Central memory CD8-positive, alpha-beta T cell (primary cell): ENCODE data around the gene AURKAIP1.
"Not testable (repeated sequence)": the region's sequence is repeated elsewhere in the genome, so short reads cannot be mapped to it uniquely, and the experiment has no call there.

Experiments
- ATAC-seq: fragments of 150-1000 bp; cut with Tn5 transposase; replicated peaks from 2 replicates; pipeline ENCODE4 v1.10.0; 2022; ENCODE audit warnings: mild to moderate bottlenecking, moderate FRiP score, moderate number of reproducible peaks; ENCODE audit not compliant: poor library complexity, severe bottlenecking; ENCODE audit errors: extremely low read depth
- DNase-seq, 2 donors: peaks; one replicate each; pipeline ENCODE4 v3.0.0; 2021; ENCODE audit warnings: low spot score in 2 of 2
- H3K27ac Mint-ChIP-seq: one replicate; pipeline ENCODE4 v1.8.0; 2022; ENCODE audit warnings: low read depth, mild to moderate bottlenecking, moderate library complexity, mixed read lengths
- H3K27me3 Mint-ChIP-seq: one replicate; pipeline ENCODE4 v1.8.0; 2022; ENCODE audit warnings: mixed read lengths
- H3K36me3 Mint-ChIP-seq: one replicate; pipeline ENCODE4 v1.8.0; 2022; ENCODE audit warnings: mild to moderate bottlenecking, moderate library complexity, mixed read lengths; ENCODE audit not compliant: insufficient read depth
- H3K4me1 Mint-ChIP-seq: one replicate; pipeline ENCODE4 v1.8.0; 2022; ENCODE audit warnings: mixed read lengths
- H3K4me3 Mint-ChIP-seq: one replicate; pipeline ENCODE4 v1.8.0; 2022; ENCODE audit warnings: mild to moderate bottlenecking, moderate library complexity, mixed read lengths
- H3K9me3 Mint-ChIP-seq: one replicate; pipeline ENCODE4 v1.8.0; 2022; ENCODE audit warnings: mixed read lengths

AURKAIP1 gene

GRCh38 chr1:1391225-1391624 lies 16.2 kb upstream of the AURKAIP1 start:
- ATAC-seq: no peak
- Mint-ChIP-seq H3K4me1 (peaks cover 11% of the 10 kb centered on the region), H3K27ac (no peak overlapping the region), H3K4me3 (no peak overlapping the region), H3K27me3 (no peaks in the 10 kb centered on the region), H3K36me3 (peaks cover 89% of the 10 kb centered on the region), H3K9me3 (no peaks in the 10 kb centered on the region)
- no peak for DNase-seq

GRCh38 chr1:1390675-1391074 lies 15.7 kb upstream of the AURKAIP1 start:
- H3K36me3 Mint-ChIP-seq: peaks cover 90% of the 10 kb centered on the region
- no peaks in the 10 kb centered on the region for H3K9me3 Mint-ChIP-seq
- H3K4me1 Mint-ChIP-seq: peaks cover 10% of the 10 kb centered on the region
- no peak overlapping the region for H3K27ac Mint-ChIP-seq
- no peak for ATAC-seq
- no peaks in the 10 kb centered on the region for H3K27me3 Mint-ChIP-seq
- DNase-seq: no peak
- H3K4me3 Mint-ChIP-seq: no peak overlapping the region

- no peaks in the 10 kb centered on the region for H3K4me1 Mint-ChIP-seq
- H3K9me3 Mint-ChIP-seq: no peaks in the 10 kb centered on the region
- ATAC-seq: no peak
- no peaks in the 10 kb centered on the region for H3K27me3 Mint-ChIP-seq
- H3K36me3 Mint-ChIP-seq: peaks cover 67% of the 10 kb centered on the region
- H3K4me3 Mint-ChIP-seq: no peak overlapping the region
- no peak overlapping the region for H3K27ac Mint-ChIP-seq
- no peak for DNase-seq
Observed at GRCh38 chr1:1388078-1388472, 13.1 kb upstream of the AURKAIP1 start.

GRCh38 chr1:1387098-1388077 lies 12.4 kb upstream of the AURKAIP1 start:
- ATAC-seq: no peak
- peak overlapping the region; percentile 49 for H3K27ac Mint-ChIP-seq
- H3K4me3 Mint-ChIP-seq: no peak overlapping the region
- no peaks in the 10 kb centered on the region for H3K27me3 Mint-ChIP-seq
- H3K4me1 Mint-ChIP-seq: no peaks in the 10 kb centered on the region
- no peaks in the 10 kb centered on the region for H3K9me3 Mint-ChIP-seq
- H3K36me3 Mint-ChIP-seq: peaks cover 60% of the 10 kb centered on the region
- no peak for DNase-seq

GRCh38 chr1:1385931-1386330 lies 10.9 kb upstream of the AURKAIP1 start:
- no peaks in the 10 kb centered on the region for H3K27me3 Mint-ChIP-seq
- H3K27ac Mint-ChIP-seq: no peak overlapping the region
- H3K4me3 Mint-ChIP-seq: no peak overlapping the region
- H3K9me3 Mint-ChIP-seq: no peaks in the 10 kb centered on the region
- no peaks in the 10 kb centered on the region for H3K4me1 Mint-ChIP-seq
- no peak for ATAC-seq
- peaks cover 50% of the 10 kb centered on the region for H3K36me3 Mint-ChIP-seq
- DNase-seq: no peak

- not testable (repeated sequence) for ATAC-seq, DNase-seq, H3K27me3 Mint-ChIP-seq, H3K4me3 Mint-ChIP-seq, H3K27ac Mint-ChIP-seq, H3K9me3 Mint-ChIP-seq, H3K4me1 Mint-ChIP-seq
- peaks cover 44% of the 10 kb centered on the region for H3K36me3 Mint-ChIP-seq
Observed at GRCh38 chr1:1385339-1385738, 10.3 kb upstream of the AURKAIP1 start.

GRCh38 chr1:1381294-1381693 lies 6.3 kb upstream of the AURKAIP1 start:
- H3K27ac Mint-ChIP-seq: no peak overlapping the region
- DNase-seq: no peak
- H3K9me3 Mint-ChIP-seq: no peaks in the 10 kb centered on the region
- H3K4me3 Mint-ChIP-seq: no peak overlapping the region
- ATAC-seq: no peak
- no peaks in the 10 kb centered on the region for H3K4me1 Mint-ChIP-seq
- H3K27me3 Mint-ChIP-seq: no peaks in the 10 kb centered on the region
- H3K36me3 Mint-ChIP-seq: peaks cover 4% of the 10 kb centered on the region

GRCh38 chr1:1380860-1381259 lies 5.9 kb upstream of the AURKAIP1 start:
- Mint-ChIP-seq H3K4me3 (no peak overlapping the region), H3K27me3 (no peaks in the 10 kb centered on the region), H3K4me1 (no peaks in the 10 kb centered on the region), H3K9me3 (no peaks in the 10 kb centered on the region), H3K36me3 (peaks cover 2% of the 10 kb centered on the region), H3K27ac (no peak overlapping the region)
- DNase-seq (no peak), ATAC-seq (no peak)

- H3K27ac Mint-ChIP-seq: no peak overlapping the region
- no peaks in the 10 kb centered on the region for H3K9me3 Mint-ChIP-seq
- H3K4me1 Mint-ChIP-seq: peaks cover 6% of the 10 kb centered on the region
- H3K27me3 Mint-ChIP-seq: no peaks in the 10 kb centered on the region
- no peak overlapping the region for H3K4me3 Mint-ChIP-seq
- ATAC-seq (no peak), DNase-seq (no peak)
- H3K36me3 Mint-ChIP-seq: peaks cover 10% of the 10 kb centered on the region
Observed at GRCh38 chr1:1377540-1378205, 2.7 kb upstream of the AURKAIP1 start.

- ATAC-seq (no peak), DNase-seq (no peak)
- Mint-ChIP-seq H3K9me3 (no peaks in the 10 kb centered on the region), H3K27ac (no peak overlapping the region), H3K4me3 (no peak overlapping the region), H3K36me3 (peaks cover 11% of the 10 kb centered on the region), H3K4me1 (peaks cover 10% of the 10 kb centered on the region), H3K27me3 (no peaks in the 10 kb centered on the region)
Observed at GRCh38 chr1:1376551-1377226, 1.7 kb upstream of the AURKAIP1 start.

GRCh38 chr1:1374589-1374928 lies 448 bp downstream of the AURKAIP1 start:
- Mint-ChIP-seq H3K27ac (peak overlapping the region; percentile 96), H3K4me1 (peaks cover 10% of the 10 kb centered on the region), H3K27me3 (no peaks in the 10 kb centered on the region), H3K36me3 (peaks cover 17% of the 10 kb centered on the region), H3K9me3 (no peaks in the 10 kb centered on the region), H3K4me3 (peak overlapping the region; percentile 88)
- DNase-seq (no peak), ATAC-seq (no peak)

GRCh38 chr1:1373815-1374588 lies 1.0 kb downstream of the AURKAIP1 start:
- peak overlapping the region; percentile 88 for H3K4me3 Mint-ChIP-seq
- no peaks in the 10 kb centered on the region for H3K9me3 Mint-ChIP-seq
- DNase-seq (no peak), ATAC-seq (no peak)
- no peaks in the 10 kb centered on the region for H3K27me3 Mint-ChIP-seq
- peak overlapping the region; percentile 96 for H3K27ac Mint-ChIP-seq
- peaks cover 18% of the 10 kb centered on the region for H3K36me3 Mint-ChIP-seq
- peaks cover 10% of the 10 kb centered on the region for H3K4me1 Mint-ChIP-seq
